ENCODE measurements around the gene GRK1. TPM values are rescaled to one million over a fixed set of nuclear protein-coding genes. Genes with fewer than 3 reads are reported as not detected.

The GRK1 gene
- total RNA-seq, 1 donor = under 0.01 TPM

DNA sequence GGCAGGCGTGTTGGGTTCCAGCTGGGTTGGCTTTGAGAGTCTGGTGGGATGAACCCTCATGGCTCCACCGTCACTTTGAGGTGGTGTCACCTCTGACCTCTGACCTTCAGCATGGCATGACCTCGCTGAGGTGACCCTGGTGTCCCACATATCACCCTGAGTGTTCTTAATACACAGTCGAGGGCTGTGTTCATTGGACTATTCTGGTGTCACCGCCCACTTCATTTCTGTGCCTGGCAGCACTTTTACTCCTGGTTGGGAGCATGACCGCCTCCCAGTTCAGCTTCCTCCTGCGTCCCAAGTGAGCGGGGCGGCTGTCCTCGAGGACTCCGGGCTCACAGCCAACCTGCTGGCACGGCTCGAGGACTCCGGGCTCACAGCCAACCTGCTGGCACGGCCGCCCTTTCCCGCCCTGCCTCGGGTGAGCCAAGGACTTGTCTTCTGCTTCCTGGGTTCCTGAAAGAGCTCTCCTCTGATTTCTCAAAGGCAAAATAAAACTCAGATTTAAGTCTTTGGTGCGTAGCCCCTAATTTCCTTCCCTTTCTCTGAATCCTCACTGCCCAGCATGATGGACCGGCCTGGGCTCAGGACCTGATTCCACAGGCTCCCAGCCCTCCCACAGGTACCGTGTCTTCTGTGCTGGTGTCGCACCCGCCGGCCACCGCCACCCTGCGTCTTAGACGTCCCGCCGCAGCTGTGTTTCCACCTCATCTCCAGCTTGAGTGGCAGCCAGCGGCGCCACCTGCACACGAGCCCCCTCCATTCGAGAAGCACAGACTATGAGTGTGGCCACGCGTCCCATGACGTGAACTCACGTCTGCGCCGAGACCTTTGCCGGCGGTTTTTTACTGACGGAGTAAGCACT is 19.4 kb upstream of the GRK1 start:
- DNase-seq (ENCODE audit: low read depth in 2 of 3, low spot score in 2 of 3) = peak in 2 of 3 donors; percentile 41

DNA sequence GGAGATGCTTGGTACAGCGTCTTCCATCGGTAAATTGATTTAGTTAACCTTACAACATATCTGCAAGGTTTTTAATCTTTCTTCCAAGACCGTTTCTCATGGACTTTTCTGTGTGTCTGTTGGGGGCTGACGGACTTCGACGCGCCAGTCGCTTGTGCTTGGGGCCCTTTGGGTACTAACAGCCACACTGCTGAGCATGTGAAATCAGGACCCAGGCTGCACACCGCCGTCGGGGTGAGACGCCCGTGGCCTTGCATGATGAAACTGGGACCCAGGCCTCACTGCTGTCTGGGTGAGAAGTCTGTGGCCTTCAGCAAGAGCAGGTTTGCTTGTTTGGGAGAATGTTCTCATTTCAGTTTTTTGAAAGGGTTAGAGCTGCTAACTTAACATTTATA is 18.8 kb upstream of the GRK1 start:
- DNase-seq (ENCODE audit: low read depth in 2 of 3, low spot score in 2 of 3) = no peak

DNA sequence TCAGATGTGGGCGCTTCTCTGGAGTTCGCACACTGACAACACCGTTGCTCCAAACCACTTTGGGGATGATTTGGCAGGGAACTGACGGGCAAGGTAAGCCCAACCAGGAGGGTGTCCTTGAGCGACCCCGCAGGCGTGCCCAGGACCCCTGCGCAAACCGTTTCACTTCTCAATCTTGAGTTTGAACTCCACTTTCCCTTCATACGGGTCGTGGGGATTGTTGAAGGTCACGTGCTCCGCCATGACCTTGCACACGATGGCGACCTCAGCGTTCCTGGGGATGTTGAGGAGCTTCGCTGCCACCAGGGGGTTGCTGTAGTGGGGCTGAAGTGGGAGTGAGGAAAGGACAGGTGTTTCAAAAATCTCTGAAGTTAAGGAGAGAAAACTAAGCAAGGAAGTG is 17.8 kb upstream of the GRK1 start:
- no peak for DNase-seq (ENCODE audit: low read depth in 2 of 3, low spot score in 2 of 3)

DNA sequence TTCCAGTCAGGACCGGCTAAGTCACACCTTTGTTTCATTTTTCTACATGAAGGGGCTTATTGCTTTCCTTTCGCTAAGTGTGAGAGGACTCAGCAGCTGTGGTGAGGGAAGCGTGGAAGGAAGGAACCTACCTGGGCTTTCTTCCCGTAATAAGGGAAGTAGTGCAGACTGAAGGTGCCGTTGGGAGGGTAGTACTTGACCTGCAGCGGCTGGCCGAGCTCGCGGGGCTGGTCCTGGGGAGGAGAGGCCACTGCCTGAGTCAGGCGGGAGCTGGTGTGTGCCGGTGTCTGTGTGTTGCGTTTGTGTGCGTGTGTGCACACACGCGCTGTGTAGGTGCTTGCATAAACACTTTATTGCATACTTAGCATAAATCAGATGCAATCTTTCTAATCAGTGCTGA is 16.7 kb upstream of the GRK1 start:
- no peak for DNase-seq (ENCODE audit: low read depth in 2 of 3, low spot score in 2 of 3)

DNA sequence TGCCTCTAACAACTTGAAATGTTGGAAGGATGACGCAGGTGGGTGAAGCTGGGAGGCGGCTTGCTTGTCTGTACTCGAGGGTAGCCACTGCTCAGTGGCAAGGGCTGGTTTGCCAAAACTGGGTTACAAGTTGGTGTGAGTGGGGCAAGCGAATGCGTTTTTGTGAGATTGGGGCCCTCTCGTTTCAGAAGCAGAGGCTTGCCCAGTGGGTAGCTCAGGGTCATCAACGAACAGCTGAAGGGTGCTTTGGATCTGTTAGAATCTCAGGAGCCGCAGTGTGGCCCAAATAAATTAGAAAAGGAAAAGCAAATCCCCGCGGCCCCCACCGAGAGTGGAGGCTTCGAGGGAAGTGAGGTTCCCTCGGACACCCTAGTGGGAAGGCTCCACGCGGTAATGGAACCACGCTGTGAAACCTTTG is 16.3 kb upstream of the GRK1 start:
- no peak for DNase-seq (ENCODE audit: low read depth in 2 of 3, low spot score in 2 of 3)

- DNase-seq (ENCODE audit: low read depth in 2 of 3, low spot score in 2 of 3) = no peak
These were observed 15.3 kb upstream of the GRK1 start for GRCh38 chr13:113651511-113652403.

- no peak for DNase-seq (ENCODE audit: low read depth in 2 of 3, low spot score in 2 of 3)
These were observed 14.4 kb upstream of the GRK1 start for GRCh38 chr13:113652404-113653263.

GRCh38 chr13:113653264-113654174 is 13.5 kb upstream of the GRK1 start:
- peak in 1 of 3 donors; percentile 18 for DNase-seq (ENCODE audit: low read depth in 2 of 3, low spot score in 2 of 3)

DNA sequence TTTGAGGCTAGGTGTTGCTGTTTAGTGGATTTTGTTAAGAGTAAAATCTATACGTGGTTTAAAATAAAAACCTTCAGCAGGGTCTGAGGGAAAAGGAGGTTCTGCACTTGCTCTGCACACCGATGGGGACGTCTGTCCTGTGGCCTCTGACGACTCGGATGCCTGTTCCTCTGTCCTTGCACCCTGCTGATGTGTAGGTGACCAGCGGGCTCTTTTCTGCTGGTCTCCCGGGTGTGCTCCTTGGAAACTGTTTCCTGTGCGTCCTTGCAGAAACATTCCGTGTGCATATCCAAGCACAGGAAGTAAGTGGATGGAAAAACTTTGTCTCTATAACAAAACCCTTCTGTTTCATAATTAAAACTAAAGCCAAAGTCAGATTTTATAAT is 12.9 kb upstream of the GRK1 start:
- no peak for DNase-seq (ENCODE audit: low read depth in 2 of 3, low spot score in 2 of 3)

- no peak for DNase-seq (ENCODE audit: low read depth in 2 of 3, low spot score in 2 of 3)
These were observed 12.3 kb upstream of the GRK1 start for GRCh38 chr13:113654591-113655345.

- no peak for DNase-seq (ENCODE audit: low read depth in 2 of 3, low spot score in 2 of 3)
These were observed 11.5 kb upstream of the GRK1 start for GRCh38 chr13:113655346-113656002.

DNA sequence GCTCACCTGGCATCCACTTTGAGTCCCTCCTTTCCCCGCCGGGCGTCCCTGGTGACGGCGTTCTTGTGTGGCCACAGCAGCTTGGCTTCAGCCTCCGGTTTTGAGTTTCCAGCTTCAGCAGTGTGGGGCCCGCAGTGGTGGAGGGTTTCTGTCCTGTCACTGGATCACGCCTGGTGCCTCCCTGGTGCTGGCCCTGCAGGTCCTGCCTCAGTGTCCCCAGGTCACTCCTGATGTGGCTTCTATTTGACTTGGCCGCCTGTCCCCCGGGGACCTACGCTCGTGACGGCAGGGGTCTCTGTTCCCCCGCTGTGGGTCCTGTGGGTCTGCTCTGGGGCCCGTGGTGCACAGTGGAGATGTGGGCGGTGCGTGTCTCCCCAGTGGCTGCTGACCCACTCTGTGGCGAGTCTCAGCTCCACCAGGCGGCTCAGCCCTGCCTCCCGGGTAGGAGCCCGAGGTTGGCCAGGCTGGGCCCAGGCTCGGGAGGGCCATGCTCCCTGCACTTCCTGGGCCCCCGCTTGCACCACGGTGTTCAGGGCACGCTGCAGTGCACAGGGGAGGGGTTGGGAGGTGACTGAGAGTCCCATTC is 10.9 kb upstream of the GRK1 start:
- no peak for DNase-seq (ENCODE audit: low read depth in 2 of 3, low spot score in 2 of 3)

GRCh38 chr13:113656831-113657671 is 10.0 kb upstream of the GRK1 start:
- no peak for DNase-seq (ENCODE audit: low read depth in 2 of 3, low spot score in 2 of 3)

- no peak for DNase-seq (ENCODE audit: low read depth in 2 of 3, low spot score in 2 of 3)
These were observed 8.9 kb upstream of the GRK1 start, which contains the start of gene ATP4B for GRCh38 chr13:113657851-113658741. ATP4B (minus strand) TSS chr13:113658198; CDS start chr13:113658144, 54 bp downstream.

- no peak for DNase-seq (ENCODE audit: low read depth in 2 of 3, low spot score in 2 of 3)
These were observed 8.2 kb upstream of the GRK1 start for GRCh38 chr13:113658836-113659235.

DNA sequence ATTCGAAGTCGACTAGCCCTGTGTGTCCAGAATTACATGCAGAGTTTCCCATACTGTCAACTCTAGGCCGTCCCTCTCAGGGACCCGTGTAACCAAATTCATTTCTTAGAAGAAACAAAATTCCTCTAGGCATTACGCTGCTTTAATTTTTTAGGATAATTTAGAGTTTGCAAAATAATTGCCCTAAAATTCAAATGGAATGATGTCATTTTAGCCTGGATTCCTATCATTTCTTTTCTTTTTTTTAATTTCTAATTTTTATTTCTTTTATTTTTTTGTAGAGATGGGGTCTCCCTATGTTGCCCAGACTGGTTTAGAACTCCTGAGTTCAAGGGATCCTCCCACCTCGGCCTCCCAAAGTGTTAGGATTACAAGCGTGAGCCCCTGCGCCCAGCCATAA is 7.7 kb upstream of the GRK1 start:
- no peak for DNase-seq (ENCODE audit: low read depth in 2 of 3, low spot score in 2 of 3)
